CMK (cell line): ENCODE results near the gene CCDC9B.

Source experiments
- DNase-seq: peaks from one replicate; pipeline ENCODE4 v3.0.0-alpha.2; 2010; ENCODE audit warnings: low read depth

The CCDC9B gene

DNA sequence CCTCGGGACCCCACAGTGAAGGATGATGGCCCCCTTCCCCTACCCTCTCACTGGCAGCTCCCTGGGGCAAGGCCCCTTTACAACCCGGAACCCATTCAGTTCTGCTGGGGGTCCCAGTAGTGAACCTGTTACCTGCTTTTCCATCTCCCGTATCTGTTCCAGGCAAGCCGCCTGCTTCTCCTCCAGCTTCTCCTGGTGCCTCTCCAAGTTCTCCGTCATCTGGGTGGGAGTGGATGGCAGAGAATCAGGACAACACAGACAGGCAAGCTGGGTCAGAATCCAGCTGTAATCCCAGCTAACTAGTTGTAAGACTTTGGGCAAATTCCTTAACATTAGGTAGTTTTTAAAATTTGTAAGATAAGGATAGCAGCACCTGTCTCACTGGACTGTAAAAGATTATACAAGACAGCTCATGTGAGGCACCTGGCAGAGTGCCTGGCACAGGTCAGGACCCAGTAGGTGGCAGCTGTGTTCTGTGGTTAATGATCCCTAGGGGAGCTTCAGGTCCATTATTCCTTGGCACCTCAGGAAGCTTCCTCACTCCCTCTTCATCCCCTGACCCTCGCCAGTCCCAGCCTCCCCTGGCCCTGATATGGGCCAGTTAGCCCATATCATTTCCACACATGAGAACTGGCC, 51.5 kb downstream of the CCDC9B start:
- DNase-seq = no peak

DNA sequence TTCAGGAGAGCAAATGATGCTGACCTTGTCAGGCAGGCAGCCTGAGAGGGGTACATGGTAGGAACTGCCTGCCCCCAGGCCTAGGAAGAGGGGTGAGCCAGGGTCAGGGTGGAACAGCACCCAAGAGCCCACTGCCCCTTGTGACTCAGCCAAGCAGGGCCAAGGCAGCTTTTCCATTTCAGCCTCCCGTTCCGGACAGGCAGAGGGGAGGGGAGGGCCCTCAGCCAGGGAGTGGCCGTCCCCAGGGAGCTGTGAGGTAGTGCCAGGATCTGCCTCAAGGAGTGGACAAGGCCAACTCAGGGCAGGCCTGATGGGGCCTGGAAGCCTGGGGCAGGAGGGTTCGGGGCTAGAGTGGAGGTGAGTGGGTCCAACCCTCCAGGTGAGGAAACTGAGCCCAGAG, 52.8 kb downstream of the CCDC9B start:
- no peak for DNase-seq

DNA sequence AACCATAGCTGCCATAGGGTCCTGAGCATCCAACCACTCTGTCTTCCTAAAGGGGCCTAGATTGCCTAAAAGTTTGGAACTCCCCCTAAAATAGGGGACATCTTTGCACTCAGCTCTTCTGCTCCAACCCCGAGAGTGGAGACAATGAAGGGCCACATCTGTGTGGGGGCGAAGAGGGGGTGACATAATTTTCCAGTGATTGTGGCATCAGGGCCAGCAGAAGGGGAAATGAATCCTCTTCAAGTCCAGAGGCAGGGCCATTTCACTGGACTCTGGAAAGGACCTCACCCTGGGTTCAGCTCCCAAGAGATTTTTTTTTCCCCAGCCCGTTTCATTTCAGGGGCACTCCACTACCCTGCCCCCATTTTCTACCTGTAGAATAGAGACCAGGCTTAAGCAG, 53.2 kb downstream of the CCDC9B start:
- DNase-seq = no peak

DNA sequence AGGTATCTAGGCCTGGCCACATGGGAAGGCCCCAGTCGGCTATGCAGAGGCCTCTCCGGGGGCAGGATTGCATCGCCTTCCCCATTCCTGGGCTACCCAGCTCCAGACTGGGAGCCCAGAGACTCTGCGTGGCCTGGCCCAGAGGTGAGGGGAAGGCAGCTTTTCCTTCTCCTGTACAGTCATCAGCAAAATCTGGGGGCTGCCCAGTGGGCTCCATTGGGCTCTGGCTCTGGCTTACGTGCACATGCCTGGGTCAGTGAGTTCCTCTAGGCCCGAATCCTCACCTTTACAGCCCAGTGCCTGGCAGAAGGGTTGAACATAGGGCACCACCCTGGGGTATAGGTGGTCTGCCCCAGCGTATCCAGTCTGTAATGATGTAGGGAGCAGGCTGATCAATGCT, 53.9 kb downstream of the CCDC9B start:
- DNase-seq = no peak

DNA sequence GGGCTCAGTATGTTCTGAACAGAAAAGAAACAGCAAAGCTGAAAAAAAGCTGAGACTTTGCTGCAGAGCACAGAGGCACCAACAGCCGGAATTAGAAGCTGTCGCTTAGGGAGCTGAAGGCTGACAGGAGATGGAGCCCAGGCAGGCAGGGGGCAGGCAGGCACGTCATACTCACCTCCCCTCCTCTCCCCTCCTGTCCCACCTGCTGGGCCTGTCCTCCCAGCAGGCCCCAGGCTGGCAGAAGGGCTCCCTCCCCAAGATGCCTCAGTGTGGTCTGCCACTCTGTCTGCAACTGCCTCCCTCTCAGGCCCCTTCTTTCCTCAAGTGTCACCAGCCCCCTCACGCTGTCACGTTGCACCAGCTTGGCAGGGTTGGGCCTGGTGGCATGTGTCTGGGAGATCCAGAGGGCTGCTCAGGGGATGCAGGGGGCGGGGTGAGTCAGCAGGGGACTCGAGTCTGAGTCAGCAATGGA, 54.6 kb downstream of the CCDC9B start:
- DNase-seq = no peak

DNA sequence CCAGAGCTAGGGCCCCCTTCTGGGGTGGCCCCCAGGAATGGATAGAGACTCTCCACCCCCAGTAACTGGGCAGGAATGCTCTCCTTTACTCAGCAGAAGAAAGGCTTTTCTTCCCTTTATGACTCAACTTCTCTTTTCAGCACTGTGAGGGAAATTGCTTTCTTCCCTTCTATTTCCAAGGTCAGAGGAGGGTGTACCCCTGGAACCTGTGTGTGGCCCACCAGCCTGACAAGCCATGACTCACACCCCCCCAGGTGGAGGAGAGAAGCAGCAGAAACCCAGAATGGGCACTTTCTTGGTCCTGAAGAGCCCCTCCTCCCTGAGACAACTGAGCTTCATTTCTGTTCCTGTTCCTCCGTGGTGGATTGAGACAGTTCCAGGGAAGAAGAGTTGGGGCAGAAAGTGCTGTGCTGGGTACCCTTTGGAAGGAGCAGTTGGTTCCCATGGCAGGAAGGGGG, 55.2 kb downstream of the CCDC9B start:
- no peak for DNase-seq

DNA sequence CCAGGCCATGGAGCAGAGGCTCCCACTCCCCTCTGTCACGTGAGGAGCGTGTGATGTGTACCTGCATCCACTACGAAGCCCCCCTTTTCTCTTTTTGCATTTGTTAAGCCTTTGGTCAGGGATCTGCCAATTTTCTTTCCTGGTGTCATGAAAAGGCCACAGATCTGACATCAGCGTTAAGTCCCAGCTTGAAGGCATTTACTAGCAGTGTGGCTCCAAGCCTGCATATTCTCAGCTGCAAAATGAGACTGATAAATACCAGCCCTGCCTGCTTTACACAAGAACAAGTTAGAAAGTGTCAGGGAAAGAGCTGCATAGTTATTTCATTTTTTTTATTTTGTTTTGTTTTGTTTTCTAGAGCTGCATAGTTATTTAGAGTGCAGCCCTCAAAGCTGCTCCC, 55.6 kb downstream of the CCDC9B start:
- no peak for DNase-seq

DNA sequence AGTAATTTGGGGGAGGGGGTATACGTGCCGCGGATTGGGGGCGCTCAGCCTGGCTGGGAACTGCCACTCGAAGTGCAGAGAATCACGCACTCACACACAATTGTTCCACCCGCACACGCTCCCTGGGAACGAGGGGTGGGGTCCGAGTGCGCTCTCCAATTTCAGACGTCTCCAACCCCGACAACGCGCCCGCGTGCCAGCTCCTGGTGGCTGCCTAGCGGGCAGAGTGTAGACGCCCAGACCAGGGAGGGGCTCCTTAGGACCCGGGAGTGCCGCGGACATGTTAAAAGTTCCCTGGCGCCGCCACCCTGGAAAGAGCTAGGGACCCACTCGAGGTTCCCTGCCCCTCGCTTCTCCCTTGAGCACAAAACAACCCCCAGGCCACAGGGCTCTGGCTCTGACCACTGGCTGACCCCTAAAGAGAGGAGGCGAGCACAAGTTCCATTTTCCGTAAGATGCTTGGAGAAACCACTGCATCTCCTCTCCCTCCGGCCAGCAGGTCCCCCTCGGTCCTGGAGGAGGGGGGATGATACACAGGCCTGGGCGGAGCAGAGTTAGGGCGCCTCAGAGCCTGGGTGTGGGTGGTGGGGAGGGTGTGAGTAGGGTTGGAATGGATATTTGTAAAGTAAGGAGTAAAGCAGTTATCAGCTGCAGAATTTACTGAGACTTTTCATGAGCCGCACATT, 57.0 kb downstream of the CCDC9B start:
- no peak for DNase-seq

DNA sequence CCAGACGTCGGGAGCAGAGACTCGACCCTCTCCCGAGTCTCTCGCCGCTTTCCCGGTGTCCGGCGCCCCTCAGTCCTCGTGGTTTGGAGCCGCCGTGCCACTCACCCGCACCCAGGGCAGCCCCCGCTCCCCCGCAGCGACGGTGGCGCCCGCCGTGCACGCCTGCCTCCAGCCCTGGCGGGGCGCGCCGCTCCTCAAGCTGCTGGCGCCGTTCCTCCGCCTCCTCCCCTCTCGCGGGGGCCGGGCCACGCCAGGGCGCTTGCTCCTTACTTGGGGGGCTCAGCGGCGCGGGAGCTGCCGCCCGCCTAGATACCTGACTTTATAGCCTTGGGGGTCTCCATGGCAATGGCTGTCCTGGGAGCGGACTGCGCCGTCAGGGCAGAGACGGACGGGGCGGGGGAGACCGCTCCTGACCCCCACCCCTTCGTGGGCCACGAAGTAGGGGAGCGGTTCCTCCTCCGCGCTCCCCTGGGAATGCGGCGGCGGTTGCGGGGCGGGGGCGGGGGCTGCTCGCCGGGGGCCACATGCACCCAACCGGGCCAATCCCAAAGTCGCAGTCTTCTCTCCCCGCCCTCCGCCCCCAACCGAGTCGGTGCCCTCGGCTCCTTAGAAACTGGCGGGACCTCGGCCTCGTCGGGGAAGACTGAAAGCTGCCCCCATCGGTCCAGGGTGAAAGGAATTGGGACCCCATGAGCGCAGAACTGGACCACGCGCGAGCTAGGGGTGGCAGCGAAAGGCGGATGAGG, 57.7 kb downstream of the CCDC9B start, which contains the start of gene ANKRD63:
Gene ANKRD63 (minus strand): TSS at position 196 of the 746 bp plus-strand sequence. CDS start 478 bp downstream, outside the sequence.
- DNase-seq = no peak

DNA sequence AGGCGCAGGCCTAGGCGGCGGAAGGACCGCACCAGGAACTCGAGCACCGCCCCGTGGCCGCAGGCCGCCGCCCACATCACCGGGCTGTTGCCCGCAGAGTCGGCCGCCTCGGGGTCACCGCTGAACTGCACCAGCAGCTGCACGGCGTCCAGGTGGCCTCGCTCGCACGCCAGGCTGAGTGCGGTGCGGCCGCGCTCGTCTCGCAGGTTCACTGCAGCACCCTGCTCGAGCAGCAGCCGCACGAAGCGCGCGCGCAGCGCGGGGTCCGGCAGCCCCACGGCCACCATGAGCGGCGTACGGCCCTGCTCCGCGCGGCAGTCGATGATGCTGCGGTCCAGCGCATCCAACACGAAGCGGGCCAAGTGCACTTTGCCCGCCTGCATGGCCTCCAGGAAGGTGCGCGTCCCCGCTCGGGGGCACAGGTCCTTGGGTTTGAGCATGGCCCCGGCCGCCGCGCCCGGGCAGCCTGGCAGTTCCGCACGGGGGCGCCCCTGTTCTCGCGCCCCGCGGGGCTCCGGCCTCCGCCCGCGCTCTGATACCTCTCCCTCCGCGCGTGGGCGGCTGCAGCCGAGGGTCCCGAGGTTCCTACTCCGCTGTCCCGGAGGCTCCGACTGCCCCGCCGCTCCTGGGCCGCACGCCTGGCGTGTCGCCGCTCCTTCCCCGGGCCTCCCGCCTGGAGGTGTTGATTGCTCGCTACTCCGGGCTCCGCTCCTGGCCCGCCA, 58.4 kb downstream of the CCDC9B start:
- no peak for DNase-seq

DNA sequence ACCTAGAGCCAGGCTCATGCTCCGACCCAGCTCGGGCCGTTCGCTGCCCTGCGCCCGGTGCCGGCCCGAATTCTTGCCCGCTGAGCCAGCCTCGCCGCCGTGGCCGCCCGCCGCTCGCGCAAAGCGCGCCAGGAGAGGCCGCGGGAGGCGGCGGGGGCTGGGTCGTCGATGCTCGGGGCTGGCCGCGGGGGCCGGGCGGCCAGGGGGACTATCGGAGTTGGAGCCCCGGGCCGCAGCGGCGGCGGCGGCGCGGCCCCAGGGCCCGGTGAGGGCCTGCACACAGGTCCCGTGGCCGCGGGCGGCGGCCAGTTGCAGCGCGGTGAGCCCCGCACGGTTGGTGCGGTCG, 59.0 kb downstream of the CCDC9B start:
- DNase-seq = no peak
